ENCODE data around the gene PCBD1.
"Not testable (repeated sequence)": the region's sequence is repeated elsewhere in the genome, so short reads cannot be mapped to it uniquely, and the experiment has no call there.

Gene PCBD1

DNA sequence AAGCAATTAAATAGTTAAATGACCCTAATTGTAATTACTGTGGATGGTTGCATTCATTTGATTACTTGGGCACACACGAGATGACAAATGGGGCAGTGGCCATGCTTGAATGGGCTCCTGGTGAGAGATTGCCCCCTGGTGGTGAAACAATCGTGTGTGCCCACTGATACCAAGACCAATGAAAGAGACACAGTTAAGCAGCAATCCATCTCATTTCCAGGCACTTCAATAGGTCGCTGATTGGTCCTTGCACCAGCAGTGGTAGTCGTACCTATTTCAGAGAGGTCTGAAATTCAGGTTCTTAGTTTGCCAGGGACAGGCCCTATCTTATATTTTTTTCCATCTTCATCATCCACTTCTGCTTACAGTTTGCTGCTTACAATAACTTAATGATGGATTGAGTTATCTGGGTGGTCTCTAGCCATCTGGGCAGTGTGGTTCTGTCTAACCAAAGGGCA is 8.3 kb downstream of the PCBD1 start:
- peak; percentile 89 for DNase-seq (ENCODE audit: low read depth)
- TF ChIP-seq, protein P1, sequence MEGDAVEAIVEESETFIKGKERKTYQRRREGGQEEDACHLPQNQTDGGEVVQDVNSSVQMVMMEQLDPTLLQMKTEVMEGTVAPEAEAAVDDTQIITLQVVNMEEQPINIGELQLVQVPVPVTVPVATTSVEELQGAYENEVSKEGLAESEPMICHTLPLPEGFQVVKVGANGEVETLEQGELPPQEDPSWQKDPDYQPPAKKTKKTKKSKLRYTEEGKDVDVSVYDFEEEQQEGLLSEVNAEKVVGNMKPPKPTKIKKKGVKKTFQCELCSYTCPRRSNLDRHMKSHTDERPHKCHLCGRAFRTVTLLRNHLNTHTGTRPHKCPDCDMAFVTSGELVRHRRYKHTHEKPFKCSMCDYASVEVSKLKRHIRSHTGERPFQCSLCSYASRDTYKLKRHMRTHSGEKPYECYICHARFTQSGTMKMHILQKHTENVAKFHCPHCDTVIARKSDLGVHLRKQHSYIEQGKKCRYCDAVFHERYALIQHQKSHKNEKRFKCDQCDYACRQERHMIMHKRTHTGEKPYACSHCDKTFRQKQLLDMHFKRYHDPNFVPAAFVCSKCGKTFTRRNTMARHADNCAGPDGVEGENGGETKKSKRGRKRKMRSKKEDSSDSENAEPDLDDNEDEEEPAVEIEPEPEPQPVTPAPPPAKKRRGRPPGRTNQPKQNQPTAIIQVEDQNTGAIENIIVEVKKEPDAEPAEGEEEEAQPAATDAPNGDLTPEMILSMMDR (conservative IDR thresholded peaks at IDR 0.05; ENCODE audit: low read depth, low read length), result peak; percentile 95
- no peak overlapping the region for H3K4me3 ChIP-seq (ENCODE audit: low read depth, low read length)

DNA sequence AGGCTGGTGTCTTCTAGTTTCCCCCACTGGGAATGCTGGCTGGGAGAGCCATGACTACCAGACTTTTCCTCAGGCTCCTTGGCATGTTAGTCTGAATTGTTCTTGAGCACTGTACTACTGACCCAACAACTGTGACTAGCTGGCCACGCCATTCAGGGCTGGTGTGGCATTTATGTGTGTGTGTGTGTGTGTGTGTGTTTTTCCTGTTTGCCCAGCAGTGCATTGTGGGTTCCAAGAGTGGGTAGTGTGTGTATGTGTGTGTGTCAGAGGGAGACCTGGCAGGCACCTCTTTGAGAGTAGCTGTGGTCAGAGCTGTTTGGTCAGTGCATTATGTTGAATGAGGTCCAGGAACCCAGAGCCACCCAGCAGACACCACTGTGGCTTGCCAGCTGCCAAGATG is 9.2 kb downstream of the PCBD1 start:
- H3K4me3 ChIP-seq (ENCODE audit: low read depth, low read length), result no peak overlapping the region
- no peak for DNase-seq (ENCODE audit: low read depth)
- TF ChIP-seq, protein P1 (conservative IDR thresholded peaks at IDR 0.05; ENCODE audit: low read depth, low read length), result no peak

DNA sequence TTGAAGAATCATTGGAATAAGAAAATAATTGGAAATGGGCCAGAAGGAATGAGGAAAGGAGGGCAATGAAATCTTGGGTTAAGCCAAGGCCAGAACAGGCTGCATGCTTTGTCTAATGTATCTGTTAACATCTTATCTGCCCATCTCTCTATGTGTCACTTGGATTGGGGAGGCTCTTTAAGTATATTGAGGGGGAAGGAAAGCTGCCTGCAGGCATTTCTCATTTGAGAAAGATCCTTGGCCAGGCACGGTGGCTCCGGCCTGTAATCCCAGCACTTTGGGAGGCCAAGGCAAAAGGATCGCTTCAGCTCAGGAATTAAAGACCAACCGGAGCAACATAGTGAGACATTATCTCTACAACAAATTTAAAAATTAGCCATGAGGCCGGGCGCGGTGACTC is 14.3 kb downstream of the PCBD1 start:
- no peak for DNase-seq (ENCODE audit: low read depth)
- TF ChIP-seq, protein P1 (conservative IDR thresholded peaks at IDR 0.05; ENCODE audit: low read depth, low read length), result no peak

DNA sequence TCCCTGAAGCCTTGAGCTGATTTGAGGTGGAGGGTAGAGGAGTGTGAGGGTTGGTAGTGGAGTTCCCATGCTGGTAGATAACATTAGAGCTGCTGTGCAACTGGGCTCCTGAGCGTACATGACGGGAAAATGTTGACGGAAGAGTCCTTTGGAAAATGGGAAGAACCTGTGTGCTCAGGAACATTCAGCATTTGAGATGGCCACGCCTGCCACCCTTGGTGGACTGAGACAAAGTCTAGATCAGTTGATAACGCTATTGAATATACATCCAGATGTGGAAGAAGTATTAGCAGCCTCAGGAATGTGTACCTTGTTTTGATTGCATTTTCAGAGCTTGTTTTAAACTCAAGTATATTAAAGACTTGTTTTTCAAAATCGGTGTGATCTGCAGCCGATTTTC is 16.1 kb downstream of the PCBD1 start:
- TF ChIP-seq, protein P1 (conservative IDR thresholded peaks at IDR 0.05; ENCODE audit: low read depth, low read length), result no peak
- no peak overlapping the region for H3K4me3 ChIP-seq (ENCODE audit: low read depth, low read length)

More for the DNA sequence above, 14.3 kb downstream of the PCBD1 start:
- H3K4me3 ChIP-seq (ENCODE audit: low read depth, low read length), result no peak overlapping the region

DNA sequence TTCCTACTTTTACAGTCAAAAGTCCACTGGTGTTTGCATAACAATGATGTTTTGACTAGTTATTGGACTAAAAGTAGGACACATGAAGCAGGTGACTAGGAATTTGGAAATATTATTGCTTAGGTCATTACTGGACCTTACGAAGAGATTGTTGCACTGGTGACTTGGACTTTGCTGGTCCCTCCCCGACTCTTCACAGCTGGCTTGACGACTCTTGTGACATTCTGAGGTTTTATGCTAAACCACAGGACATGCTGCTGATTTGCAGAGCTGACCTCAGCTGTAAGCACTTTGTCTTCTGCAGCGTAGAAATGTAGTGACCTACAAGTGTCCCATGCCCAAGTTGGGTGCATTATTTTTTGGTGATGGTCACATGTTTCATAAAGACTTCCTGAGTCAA is 21.9 kb downstream of the PCBD1 start:
- peak; percentile 80 for DNase-seq (ENCODE audit: low read depth)
- H3K4me3 ChIP-seq (ENCODE audit: low read depth, low read length), result no peak overlapping the region
- TF ChIP-seq, protein P1 (conservative IDR thresholded peaks at IDR 0.05; ENCODE audit: low read depth, low read length), result no peak

More for the DNA sequence above, 16.1 kb downstream of the PCBD1 start:
- no peak for DNase-seq (ENCODE audit: low read depth)

DNA sequence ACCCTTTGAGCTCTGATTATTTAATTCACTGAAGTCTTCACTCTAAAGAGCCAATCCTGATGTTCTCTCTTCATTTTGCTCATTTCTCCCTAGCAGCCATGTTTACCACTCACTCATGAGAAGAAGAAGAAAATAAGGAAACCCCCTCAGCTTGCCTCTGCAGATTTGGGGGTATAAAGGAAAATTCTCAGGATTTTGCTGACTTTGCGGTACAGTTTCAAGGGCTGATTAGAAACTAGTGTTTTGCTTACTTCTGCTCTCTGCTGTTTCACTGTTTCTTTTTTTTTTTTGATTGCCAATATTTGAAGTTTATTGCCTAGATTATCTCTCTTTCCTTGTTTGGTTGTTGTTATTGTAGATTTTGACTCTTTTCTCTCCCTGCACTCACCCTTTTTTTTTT is 23.4 kb downstream of the PCBD1 start:
- TF ChIP-seq, protein P1 (conservative IDR thresholded peaks at IDR 0.05; ENCODE audit: low read depth, low read length), result no peak
- no peak overlapping the region for H3K4me3 ChIP-seq (ENCODE audit: low read depth, low read length)
- no peak for DNase-seq (ENCODE audit: low read depth)

DNA sequence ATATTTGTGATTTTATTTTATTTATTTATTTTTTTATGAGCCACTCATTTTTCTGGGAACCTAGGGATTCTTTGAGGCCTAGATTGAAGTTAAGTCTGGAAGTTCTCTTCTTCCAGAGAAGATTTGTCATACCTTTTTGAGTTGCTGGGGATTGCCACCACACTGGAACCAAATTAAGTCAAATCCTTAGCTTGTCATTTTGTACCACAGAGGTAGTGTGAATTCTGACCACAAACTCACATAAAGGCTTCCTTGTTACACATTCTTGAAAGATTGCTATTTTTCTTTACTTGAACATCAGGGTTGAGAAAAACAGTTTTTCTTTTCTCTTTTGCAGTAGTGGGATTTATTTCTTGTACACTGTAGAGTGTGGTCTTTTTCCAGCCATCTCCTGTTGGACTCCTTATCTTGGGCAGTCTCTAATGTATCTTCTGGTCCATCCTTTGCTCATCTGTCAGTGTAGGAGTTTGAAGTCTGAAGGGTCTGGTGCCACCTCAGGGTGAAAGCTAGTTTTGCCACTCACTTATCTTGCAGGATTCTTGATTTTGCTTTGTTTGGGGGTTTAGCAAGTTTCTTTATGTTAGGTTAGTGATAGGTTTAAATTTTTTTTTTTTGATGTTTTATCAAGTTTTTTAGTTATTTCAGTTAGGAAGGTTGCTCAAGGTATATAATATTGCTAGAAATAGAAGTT is 24.8 kb downstream of the PCBD1 start:
- no peak overlapping the region for H3K4me3 ChIP-seq (ENCODE audit: low read depth, low read length)
- no peak for DNase-seq (ENCODE audit: low read depth)
- TF ChIP-seq, protein P1 (conservative IDR thresholded peaks at IDR 0.05; ENCODE audit: low read depth, low read length), result peak; percentile 15

DNA sequence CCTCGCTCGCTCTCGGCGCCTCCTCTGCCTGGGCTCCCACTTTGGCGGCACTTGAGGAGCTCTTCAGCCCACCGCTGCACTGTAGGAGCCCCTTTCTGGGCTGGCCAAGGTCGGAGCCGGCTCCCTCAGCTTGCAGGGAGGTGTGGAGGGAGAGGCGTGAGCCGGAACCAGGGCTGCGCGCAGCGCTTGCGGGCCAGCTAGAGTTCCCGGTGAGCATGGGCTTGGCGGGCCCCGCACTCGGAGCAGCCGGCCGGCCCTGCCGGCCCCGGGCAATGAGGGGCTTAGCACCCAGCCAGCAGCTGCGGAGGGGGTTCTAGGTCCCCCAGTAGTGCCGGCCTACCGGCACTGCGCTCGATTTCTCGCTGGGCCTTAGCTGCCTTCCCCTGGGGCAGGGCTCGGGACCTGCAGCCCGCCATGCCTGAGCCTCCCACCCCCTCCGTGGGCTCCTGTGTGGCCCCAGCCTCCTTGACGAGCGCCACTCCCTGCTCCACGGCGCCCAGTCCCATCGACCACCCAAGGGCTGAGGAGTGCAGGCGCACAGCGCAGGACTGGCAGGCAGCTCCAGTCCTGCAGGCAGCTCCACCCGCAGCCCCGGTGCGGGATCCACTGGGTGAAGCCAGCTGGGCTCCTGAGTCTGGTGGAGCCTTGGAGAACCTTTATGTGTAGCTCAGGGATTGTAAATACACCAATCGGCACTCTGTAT is 26.7 kb downstream of the PCBD1 start:
- not testable (repeated sequence) for DNase-seq (ENCODE audit: low read depth); H3K4me3 ChIP-seq (ENCODE audit: low read depth, low read length)

Measured in choroid plexus epithelial cell (primary cell).